Ovary (tissue), 3 donors: ENCODE results near the gene ABLIM2.

ENCODE experiments used
- CTCF ChIP-seq, 3 donors: fragments of 450-650 bp in 2 of 3; fragments of 200-600 bp in 1 of 3; IDR thresholded peaks; one replicate each; pipeline versions ENCODE4 v1.5.1 to v1.8.0; 2016 to 2022; ENCODE audit warnings: antibody characterized with exemption in 3 of 3, mild to moderate bottlenecking in 1 of 3
- POLR2A ChIP-seq: fragments of 450-650 bp; IDR thresholded peaks from one replicate; pipeline ENCODE4 v1.6.1; 2017; ENCODE audit warnings: antibody characterized with exemption, mild to moderate bottlenecking, moderate library complexity
- donor health status: DM: no; HTN: no; CAD: no.

- TF ChIP-seq CTCF (IDR thresholded peaks at IDR 0.05) (no peak), POLR2A (no peak)
These were observed 40.4 kb upstream of the ABLIM2 start, which contains the start of gene SH3TC1 for GRCh38 chr4:8198906-8199593.
